Hematopoietic multipotent progenitor cell treated with erythropoietin and hydrocortisone succinate and interleukin-3 and kit ligand, for 6 days (in vitro differentiated cells): ENCODE measurements around the gene IL7R.

Source experiments
- DNase-seq: peaks from one replicate; pipeline ENCODE4 v3.0.0-alpha.2; 2015

The IL7R gene

DNA sequence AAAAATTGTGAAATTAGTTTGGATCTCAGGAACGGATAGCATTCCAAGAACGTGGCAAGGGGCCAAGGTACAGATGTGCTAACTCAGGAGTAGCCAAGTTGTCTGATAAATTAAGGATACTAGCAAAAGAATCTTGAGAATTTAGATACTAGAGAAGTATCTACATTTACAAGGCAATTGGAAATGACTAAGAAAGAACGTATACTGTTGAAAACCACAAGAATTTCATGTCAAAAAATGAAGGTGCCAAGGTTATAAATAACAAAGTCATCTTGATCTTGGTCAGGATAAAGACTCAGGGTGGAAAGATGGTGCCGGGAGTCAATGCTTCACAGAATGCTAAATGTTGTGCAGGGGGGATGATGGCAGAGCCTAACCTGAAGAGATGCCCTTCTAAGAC lies 62.5 kb downstream of the IL7R start:
- no peak for DNase-seq

DNA sequence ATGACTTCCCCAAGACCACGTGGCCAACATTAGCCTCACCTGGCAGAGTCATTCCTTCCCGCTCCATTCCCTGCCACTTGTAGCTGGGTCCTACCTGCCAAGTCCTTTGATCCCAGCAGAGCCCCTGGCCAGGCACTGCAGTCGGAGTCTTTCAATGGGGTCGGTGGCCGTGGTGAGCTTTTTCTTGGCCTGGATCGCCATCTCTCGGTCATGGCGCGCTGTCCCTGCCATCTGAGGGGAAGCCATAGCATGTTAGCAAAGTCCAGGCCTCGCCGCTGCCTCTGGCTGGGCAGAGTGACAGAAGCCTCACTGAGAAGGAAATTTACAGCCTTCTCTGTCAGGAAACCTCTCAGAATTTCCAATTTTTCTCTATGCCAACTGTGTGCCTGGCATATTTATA lies 64.2 kb downstream of the IL7R start:
- no peak for DNase-seq

DNA sequence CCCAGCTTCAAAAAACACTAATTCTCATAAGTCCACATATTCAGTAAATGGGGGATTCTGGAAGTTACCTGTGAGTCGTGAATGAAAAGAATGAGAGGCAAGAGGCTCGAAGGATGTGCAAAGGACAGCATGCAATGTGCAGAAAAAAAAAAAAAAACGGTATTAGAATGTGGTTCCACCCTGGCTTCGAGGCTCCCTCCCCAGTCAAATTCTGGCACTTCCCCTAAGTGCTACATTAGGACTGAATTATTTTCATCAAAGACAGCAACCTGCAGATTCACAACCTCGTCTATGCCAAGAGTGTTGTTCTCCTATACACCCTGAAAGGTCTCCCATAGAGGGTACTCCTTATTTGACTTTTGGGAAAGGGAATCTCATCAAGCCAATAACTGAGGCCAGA lies 65.2 kb downstream of the IL7R start:
- no peak for DNase-seq

DNA sequence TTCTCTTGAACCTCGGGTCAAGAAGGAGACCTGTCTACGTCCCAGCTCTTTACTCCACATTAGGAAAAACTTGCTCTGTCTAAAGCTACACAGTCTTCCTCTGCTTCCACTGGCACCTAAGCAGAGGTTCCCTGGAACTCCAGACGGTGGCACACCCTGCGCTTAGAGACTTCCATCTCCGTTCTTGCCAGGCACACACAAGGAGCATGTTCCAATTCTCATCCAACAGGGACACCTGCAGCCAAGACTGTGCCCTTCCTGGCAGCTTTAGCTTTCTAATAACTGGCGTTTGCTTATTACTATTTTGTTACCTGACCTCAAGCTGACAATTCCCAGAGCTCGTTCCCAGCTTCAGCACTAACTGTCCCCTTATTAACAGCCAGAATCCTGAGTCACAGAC lies 65.8 kb downstream of the IL7R start:
- no peak for DNase-seq

DNA sequence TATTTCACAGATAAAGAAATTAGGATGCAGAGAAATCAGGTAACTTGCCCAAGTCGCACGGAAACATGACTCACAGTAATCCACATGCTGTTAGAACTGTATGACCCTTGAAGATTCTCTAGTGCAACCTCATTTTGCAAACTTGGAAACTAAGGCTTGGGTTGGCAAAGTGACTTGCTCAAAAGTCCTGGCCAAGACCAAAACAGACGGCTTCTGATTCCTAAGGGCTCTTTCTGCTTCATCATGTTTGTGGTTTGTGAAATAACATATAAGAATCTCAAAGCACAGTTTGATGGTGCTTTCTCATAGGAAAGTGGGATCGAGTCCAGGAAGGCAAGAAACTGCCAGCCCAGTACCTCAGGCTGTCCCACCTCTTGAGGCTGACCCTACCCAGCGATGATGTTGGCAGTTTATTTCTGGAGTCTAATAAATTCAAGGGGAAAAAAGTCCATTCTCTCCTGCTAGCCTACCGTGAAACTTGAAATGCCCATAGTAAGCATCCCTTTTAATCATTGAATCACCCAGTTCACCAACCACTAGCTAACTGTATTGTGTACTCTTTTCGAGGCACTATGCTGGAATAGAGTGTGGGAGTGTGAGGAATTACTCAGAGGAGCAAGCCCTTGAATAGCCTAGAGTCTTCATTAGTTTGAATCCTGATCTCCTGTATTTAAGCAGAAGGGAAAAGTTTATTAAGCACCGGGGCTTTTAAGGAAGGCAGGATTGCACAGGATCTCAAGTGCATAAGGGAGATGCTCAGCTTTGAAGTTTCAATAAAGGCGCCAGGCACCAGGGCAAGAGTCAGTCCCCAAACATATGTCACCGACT lies 67.6 kb downstream of the IL7R start:
- no peak for DNase-seq

DNA sequence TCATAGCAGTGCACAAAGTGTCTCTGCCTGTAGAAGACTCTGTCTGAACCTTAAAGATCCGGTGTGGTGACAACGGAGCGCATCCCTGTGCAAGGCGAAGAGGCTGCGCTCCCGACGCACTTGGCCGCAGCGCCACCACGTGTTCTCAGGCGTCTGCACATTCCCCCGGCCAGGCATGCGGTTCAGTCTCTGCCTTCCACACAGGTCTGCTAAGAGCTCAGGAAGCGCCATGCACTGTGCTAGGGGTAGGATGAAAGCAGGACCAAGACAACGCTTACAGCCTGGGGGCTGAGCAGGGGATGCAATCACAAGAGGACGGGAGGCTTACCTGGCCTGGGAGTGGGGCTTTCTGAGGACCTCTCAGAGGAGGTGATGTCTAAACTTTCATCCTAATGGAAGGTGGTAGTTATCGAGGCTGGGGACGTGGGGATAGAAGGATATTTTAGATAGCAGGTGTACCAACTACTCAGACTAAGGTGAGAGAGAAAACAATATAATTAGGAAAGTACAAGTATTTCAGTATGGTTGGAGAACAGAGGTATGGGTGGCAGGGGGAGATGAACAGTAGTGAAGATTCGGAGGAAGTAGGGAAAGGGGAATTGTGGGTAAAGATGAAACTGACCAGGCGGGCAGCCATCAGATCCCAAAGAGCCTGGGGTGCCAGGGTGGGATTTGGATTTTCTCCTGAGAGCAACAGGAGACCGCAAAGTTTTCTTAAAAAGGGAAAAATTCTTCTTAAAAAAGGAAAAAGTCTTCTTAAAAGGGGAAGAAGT lies 68.4 kb downstream of the IL7R start:
- DNase-seq: peak; percentile 82

DNA sequence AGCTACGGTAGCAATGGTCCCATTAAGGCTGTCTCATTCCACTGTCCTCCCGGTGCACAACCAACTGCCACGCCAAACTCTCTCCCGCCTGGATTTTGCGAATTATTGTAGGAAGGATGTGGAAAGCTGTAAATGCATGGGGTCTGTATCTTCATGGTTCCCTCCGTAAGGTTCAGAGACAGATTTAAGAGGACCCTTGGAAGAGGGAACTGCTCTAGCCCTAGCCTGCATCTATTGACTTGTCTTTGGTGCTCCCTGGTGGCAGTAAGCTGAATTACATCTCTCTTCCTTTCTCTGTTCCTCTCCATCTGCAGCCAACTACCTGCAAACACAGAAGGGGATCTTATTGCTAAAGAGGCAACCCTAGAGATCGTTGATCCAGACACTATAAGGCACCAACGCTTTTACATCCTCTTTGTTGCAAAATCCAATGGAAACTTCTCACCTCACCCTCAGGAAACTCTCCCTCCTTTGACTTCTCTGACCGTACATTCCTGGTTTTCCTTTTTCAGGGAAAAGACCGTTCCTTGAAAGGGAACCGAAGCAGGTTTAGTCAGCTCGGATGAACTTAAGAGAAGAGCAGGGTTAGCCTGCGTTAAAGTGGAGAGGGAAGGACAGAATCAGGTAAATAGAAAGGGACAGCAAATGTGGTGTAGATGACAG lies 69.8 kb downstream of the IL7R start:
- DNase-seq: peak; percentile 79
